Thyroid gland (tissue), 4 donors: Measurements from ENCODE around the gene DLG2.

Experiments used
- POLR2A ChIP-seq, 2 donors: fragments of 450-650 bp; IDR thresholded peaks; one replicate each; pipeline ENCODE4 v1.6.1; 2017; ENCODE audit warnings: antibody characterized with exemption in 2 of 2, mild to moderate bottlenecking in 2 of 2, moderate library complexity in 1 of 2
- TF ChIP-seq, protein P1 (sequence below), 6 experiments: fragments of 200-600 bp in 3 of 6; fragments of 450-650 bp in 3 of 6; sonication (generic) in 3 of 6; IDR thresholded peaks; one replicate each; pipeline ENCODE4 v1.5.1; 2016 to 2019; ENCODE audit warnings: antibody characterized with exemption in 6 of 6, mild to moderate bottlenecking in 2 of 6, inconsistent platforms in 1 of 6, moderate library complexity in 1 of 6

DNA sequence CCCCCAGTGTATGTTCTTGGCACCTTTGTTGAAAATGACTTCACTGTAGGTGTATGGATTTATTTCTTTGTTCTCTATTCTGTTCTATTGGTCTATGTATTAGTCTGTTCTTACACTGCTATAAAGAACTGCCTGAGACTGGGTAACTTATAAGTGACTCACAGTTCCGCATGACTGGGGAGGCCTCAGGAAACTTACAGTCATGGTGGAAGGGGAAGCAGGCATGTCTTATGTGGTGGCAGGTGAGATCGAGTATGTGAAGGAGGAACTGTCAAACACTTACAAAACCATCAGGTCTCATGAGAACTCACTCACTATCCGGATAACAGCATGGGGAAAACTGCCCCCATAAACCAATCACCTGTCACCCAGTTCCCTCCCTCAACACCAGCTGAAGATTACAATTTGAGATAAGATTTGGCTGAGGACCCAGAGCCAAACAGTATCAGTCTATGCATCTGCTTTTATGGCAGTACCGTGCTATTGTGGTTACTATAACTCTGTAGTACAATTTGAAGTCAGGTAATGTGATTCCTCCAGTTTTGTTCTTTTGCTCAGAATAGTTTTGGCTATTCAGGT, 836.2 kb downstream of the DLG2 start:
- no peak for TF ChIP-seq POLR2A (IDR thresholded peaks at IDR 0.05)
- TF ChIP-seq, protein P1, sequence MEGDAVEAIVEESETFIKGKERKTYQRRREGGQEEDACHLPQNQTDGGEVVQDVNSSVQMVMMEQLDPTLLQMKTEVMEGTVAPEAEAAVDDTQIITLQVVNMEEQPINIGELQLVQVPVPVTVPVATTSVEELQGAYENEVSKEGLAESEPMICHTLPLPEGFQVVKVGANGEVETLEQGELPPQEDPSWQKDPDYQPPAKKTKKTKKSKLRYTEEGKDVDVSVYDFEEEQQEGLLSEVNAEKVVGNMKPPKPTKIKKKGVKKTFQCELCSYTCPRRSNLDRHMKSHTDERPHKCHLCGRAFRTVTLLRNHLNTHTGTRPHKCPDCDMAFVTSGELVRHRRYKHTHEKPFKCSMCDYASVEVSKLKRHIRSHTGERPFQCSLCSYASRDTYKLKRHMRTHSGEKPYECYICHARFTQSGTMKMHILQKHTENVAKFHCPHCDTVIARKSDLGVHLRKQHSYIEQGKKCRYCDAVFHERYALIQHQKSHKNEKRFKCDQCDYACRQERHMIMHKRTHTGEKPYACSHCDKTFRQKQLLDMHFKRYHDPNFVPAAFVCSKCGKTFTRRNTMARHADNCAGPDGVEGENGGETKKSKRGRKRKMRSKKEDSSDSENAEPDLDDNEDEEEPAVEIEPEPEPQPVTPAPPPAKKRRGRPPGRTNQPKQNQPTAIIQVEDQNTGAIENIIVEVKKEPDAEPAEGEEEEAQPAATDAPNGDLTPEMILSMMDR (IDR thresholded peaks at IDR 0.05): no peak
